ENCODE data around the gene C9orf72.

- peak; percentile 40 for TF ChIP-seq CTCF (conservative IDR thresholded peaks at IDR 0.05; ENCODE audit: low read depth, low read length)
- TF ChIP-seq EZH2 (IDR thresholded peaks at IDR 0.05; ENCODE audit: borderline replicate concordance, low read depth, low read length, poor library complexity, severe bottlenecking), result no peak
Observed at GRCh38 chr9:27548055-27548741, 25.1 kb downstream of the C9orf72 start.

Data from A673 (cell line).